HCT116 (cell line): ENCODE measurements around the gene PCSK2. TPM values are rescaled to one million over a fixed set of nuclear protein-coding genes. Genes with fewer than 3 reads are reported as not detected.

Experiments used
- ATAC-seq: fragments of 200-7000 bp; cut with Tn5 transposase; 2 replicates; pipeline ENCODE4 v1.9.1; 2020; ENCODE audit warnings: mild to moderate bottlenecking, moderate library complexity
- BruUV-seq: library from RNA; stranded (reverse); fragments of 400-500 nt; replicated peaks from 2 replicates; lab custom pipeline; 2021; lab: Mats Ljungman, UMichigan
- CTCF ChIA-PET: fragments of 300-600 bp; sonication (Branson Sonifier 250); formaldehyde crosslinking; loops from one replicate; lab custom pipeline; 2021; ENCODE audit warnings: antibody characterized with exemption; lab: Charles Lee
- POLR2A ChIA-PET: fragments of 300-600, 350-600 bp; sonication (Branson Sonifier 250); formaldehyde crosslinking; loops from one replicate; lab custom pipeline; 2021; ENCODE audit warnings: antibody characterized with exemption; lab: Charles Lee
- RAD21 ChIA-PET, 2 experiments: fragments of 300-600 bp; sonication (Branson Sonifier 250); formaldehyde crosslinking; loops; one replicate each; lab custom pipeline; 2023; ENCODE audit warnings: low total read pairs in 2 of 2; ENCODE audit not compliant: uncharacterized antibody in 2 of 2, unreplicated experiment in 2 of 2, low non-redundant PET in 1 of 2; lab: Charles Lee
- DNase-seq: peaks from one replicate; pipeline ENCODE4 v3.0.0-alpha.2; 2010; ENCODE audit warnings: low read depth, low spot score
- H2AFZ ChIP-seq: fragments of 200-600 bp; shearing (Covaris generic), sonication (generic); 2 replicates; pipeline ENCODE4 v1.6.1; 2017; ENCODE audit warnings: low read depth, mixed run types, mixed read lengths, antibody characterized with exemption, low read length; ENCODE audit not compliant: poor library complexity, severe bottlenecking
- H3K27ac ChIP-seq: 2 replicates; pipeline ENCODE4 v1.5.1; 2012; ENCODE audit warnings: low read depth, low read length
- H3K27me3 ChIP-seq: fragments of 200-600 bp; sonication (generic); 2 replicates; pipeline ENCODE4 v1.6.1; 2016; ENCODE audit warnings: mixed run types, low read length, mixed read lengths; ENCODE audit not compliant: insufficient read depth
- H3K36me3 ChIP-seq, 2 experiments: fragments of 200-500 bp in 1 of 2; fragments of 200-600 bp in 1 of 2; sonication (Bioruptor generic) in 1 of 2; sonication (generic) in 1 of 2; 2 replicates each; pipeline versions ENCODE4 v1.5.1 to v1.6.1; 2014 to 2016; ENCODE audit warnings: low read length in 2 of 2, inconsistent platforms in 1 of 2, mixed read lengths in 1 of 2, mixed run types in 1 of 2; ENCODE audit not compliant: insufficient read depth in 2 of 2, control insufficient read depth in 1 of 2
- H3K4me1 ChIP-seq, 2 experiments: fragments of 200-600 bp in 1 of 2; sonication (generic) in 1 of 2; 2 replicates each; pipeline versions ENCODE4 v1.5.1 to v1.6.1; 2012 to 2017; ENCODE audit warnings: low read length in 2 of 2, inconsistent platforms in 1 of 2, mild to moderate bottlenecking in 1 of 2, mixed read lengths in 1 of 2, mixed run types in 1 of 2, moderate library complexity in 1 of 2; ENCODE audit not compliant: insufficient read depth in 2 of 2, control insufficient read depth in 1 of 2
- H3K4me2 ChIP-seq: fragments of 200-600 bp; sonication (generic); 2 replicates; pipeline ENCODE4 v1.6.1; 2017; ENCODE audit warnings: mixed run types, low read length, mixed read lengths
- H3K4me3 ChIP-seq, 2 experiments: fragments of 200-600 bp in 1 of 2; sonication (generic) in 1 of 2; replicated peaks in 1 of 2; 2 replicates each; pipeline ENCODE4 v1.5.1; 2011 to 2016; ENCODE audit warnings: low read length in 2 of 2, control low read depth in 1 of 2, low read depth in 1 of 2, mild to moderate bottlenecking in 1 of 2, mixed read lengths in 1 of 2, mixed run types in 1 of 2
- H3K79me2 ChIP-seq: fragments of 200-600 bp; sonication (generic); 2 replicates; pipeline ENCODE4 v1.6.1; 2017; ENCODE audit warnings: mild to moderate bottlenecking, mixed run types, low read length, moderate library complexity, mixed read lengths; ENCODE audit not compliant: insufficient read depth
- H3K9ac ChIP-seq: fragments of 200-600 bp; sonication (generic); 2 replicates; pipeline ENCODE4 v1.6.1; 2016; ENCODE audit warnings: low read length, mixed read lengths
- H3K9me2 ChIP-seq: fragments of 200-600 bp; sonication (generic), shearing (Covaris generic); 2 replicates; pipeline ENCODE4 v1.6.1; 2017; ENCODE audit warnings: mixed run types, mild to moderate bottlenecking, moderate library complexity; ENCODE audit not compliant: insufficient read depth
- H3K9me3 ChIP-seq, 2 experiments: fragments of 200-500 bp in 1 of 2; fragments of 200-600 bp in 1 of 2; sonication (Bioruptor generic) in 1 of 2; sonication (generic) in 1 of 2; 2 replicates each; pipeline ENCODE4 v1.6.1; 2014 to 2017; ENCODE audit warnings: low read length in 2 of 2, mixed read lengths in 2 of 2, inconsistent platforms in 1 of 2, low read depth in 1 of 2, mild to moderate bottlenecking in 1 of 2, mixed run types in 1 of 2, moderate library complexity in 1 of 2; ENCODE audit not compliant: control insufficient read depth in 1 of 2, insufficient read depth in 1 of 2
- H4K20me1 ChIP-seq: fragments of 200-600 bp; sonication (generic), shearing (Covaris generic); 2 replicates; pipeline ENCODE4 v1.6.1; 2017; ENCODE audit warnings: mixed run types, mild to moderate bottlenecking, moderate library complexity; ENCODE audit not compliant: insufficient read depth
- CBX3 ChIP-seq: IDR thresholded peaks from 2 replicates; pipeline ENCODE4 v1.6.1; 2012; ENCODE audit warnings: low read depth
- CTCF ChIP-seq, 3 experiments: fragments of 200-600 bp in 1 of 3; sonication (generic) in 1 of 3; IDR thresholded peaks in 2 of 3; conservative IDR thresholded peaks in 1 of 3; 2 replicates each; pipeline ENCODE4 v1.5.1; 2012 to 2017; ENCODE audit warnings: low read depth in 2 of 3, low read length in 2 of 3, antibody characterized with exemption in 1 of 3, borderline replicate concordance in 1 of 3, control low read depth in 1 of 3, mild to moderate bottlenecking in 1 of 3, mixed read lengths in 1 of 3, mixed run types in 1 of 3, moderate library complexity in 1 of 3; ENCODE audit not compliant: insufficient read depth in 1 of 3
- EGR1 ChIP-seq: IDR thresholded peaks from 2 replicates; pipeline ENCODE4 v1.6.1; 2012; ENCODE audit warnings: low read depth
- EZH2 ChIP-seq: fragments of 200-600 bp; sonication (generic); IDR thresholded peaks from 2 replicates; pipeline ENCODE4 v1.6.1; 2017; ENCODE audit warnings: antibody characterized with exemption, mixed run types
- FOSL1 ChIP-seq: IDR thresholded peaks from 2 replicates; pipeline ENCODE4 v1.6.1; 2012; ENCODE audit warnings: low read depth
- POLR2A ChIP-seq: IDR thresholded peaks from 2 replicates; pipeline ENCODE4 v1.7.0; 2011; ENCODE audit warnings: borderline replicate concordance; ENCODE audit not compliant: insufficient read depth, insufficient read length; ENCODE audit errors: extremely low read depth
- POLR2AphosphoS5 ChIP-seq: IDR thresholded peaks from 2 replicates; pipeline ENCODE4 v1.6.1; 2011; ENCODE audit warnings: mild to moderate bottlenecking, low read depth, low read length, moderate library complexity
- SIN3A ChIP-seq: IDR thresholded peaks from 2 replicates; pipeline ENCODE4 v1.6.1; 2012; ENCODE audit warnings: low read depth
- SP1 ChIP-seq: IDR thresholded peaks from 2 replicates; pipeline ENCODE4 v1.6.1; 2012; ENCODE audit warnings: low read depth
- SRF ChIP-seq: IDR thresholded peaks from 2 replicates; pipeline ENCODE4 v1.6.1; 2012; ENCODE audit warnings: low read depth
- TCF7L2 ChIP-seq: IDR thresholded peaks from 2 replicates; pipeline ENCODE4 v1.7.0; 2011; ENCODE audit warnings: borderline replicate concordance, inconsistent platforms; ENCODE audit not compliant: insufficient read depth, insufficient read length; ENCODE audit errors: extremely low read depth
- YY1 ChIP-seq: IDR thresholded peaks from 2 replicates; pipeline ENCODE4 v1.6.1; 2011; ENCODE audit warnings: low read length, low read depth, moderate library complexity, mild to moderate bottlenecking; ENCODE audit not compliant: insufficient replicate concordance; ENCODE audit errors: extremely low read depth
- ZFX ChIP-seq: fragments of 450-650 bp; IDR thresholded peaks from 2 replicates; pipeline ENCODE4 v1.6.1; 2017
- intact Hi-C: fragments of 100-400 bp; cut with micrococcal nuclease; formaldehyde crosslinking; loops from 2 replicates; pipeline ENCODE4 v1.10.0; 2022
- total RNA-seq: library from RNA; stranded (reverse); gene quantifications from one replicate; pipeline ENCODE4 v1.2.1, GENCODE V29; 2021; ENCODE audit not compliant: unreplicated experiment
- TF ChIP-seq, protein P1 (sequence below): IDR thresholded peaks from 2 replicates; pipeline ENCODE4 v1.6.1; 2012
- TF ChIP-seq, protein P2 (sequence below): IDR thresholded peaks from 2 replicates; pipeline ENCODE4 v1.6.1; 2012

Gene PCSK2
- total RNA-seq, 1 experiment from 2014 or later: not detected

DNA sequence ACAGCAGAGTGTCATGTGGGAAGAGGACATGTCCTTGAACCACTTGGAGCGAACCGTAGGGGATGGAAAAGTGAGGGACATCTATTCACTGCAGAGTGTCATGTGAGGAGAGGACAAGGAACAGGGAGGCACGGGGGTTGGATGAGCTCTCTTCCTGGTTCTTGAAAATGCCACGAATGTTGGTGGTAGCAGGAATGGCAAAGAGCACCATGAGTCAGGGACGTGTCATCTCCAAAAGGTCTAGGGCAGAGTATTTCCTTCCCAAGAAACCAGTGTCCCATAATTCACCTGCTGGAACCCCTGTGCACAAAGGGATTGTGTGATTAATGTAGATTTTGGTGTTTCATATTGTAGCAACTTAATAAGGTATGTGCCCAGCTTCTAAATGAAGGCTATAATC lies 167.6 kb downstream of the PCSK2 start:
- peak; percentile 2 for DNase-seq
- H3K4me2 ChIP-seq: peak overlapping the region; percentile 6; the same call in 1 of the 2 replicates
- H2AFZ ChIP-seq: no peak overlapping the region
- no peaks in the 10 kb centered on the region for H4K20me1 ChIP-seq
- ATAC-seq: no peak
- H3K27ac ChIP-seq: no peak overlapping the region
- BruUV-seq: no TSS peak
- H3K79me2 ChIP-seq: no peaks in the 10 kb centered on the region
- intact Hi-C loops: no loop called here
- no peak overlapping the region for H3K4me3 ChIP-seq
- ChIA-PET CTCF (interaction anchor here (1.1 kb wide), 1 partner anchor 37 kb away, joined by 3 read pairs; no protein-coding TSS in a partner anchor), RAD21 (no interaction called here), POLR2A (no interaction called here)
- H3K9me3 ChIP-seq: no peaks in the 10 kb centered on the region
- no peaks in the 10 kb centered on the region for H3K9me2 ChIP-seq
- H3K27me3 ChIP-seq: peaks cover 55% of the 10 kb centered on the region
- H3K4me1 ChIP-seq: peaks cover 0 to 6% of the 10 kb centered on the region in 2 experiments; a peak in 1 of 4 replicates
- TF ChIP-seq FOSL1: peak; percentile 39; the same call in 1 of the 2 replicates
- TF ChIP-seq ZFX: no peak
- TF ChIP-seq, all 23 proteins: peak for 1
- H3K9ac ChIP-seq: no peak overlapping the region
- no peaks in the 10 kb centered on the region for H3K36me3 ChIP-seq

DNA sequence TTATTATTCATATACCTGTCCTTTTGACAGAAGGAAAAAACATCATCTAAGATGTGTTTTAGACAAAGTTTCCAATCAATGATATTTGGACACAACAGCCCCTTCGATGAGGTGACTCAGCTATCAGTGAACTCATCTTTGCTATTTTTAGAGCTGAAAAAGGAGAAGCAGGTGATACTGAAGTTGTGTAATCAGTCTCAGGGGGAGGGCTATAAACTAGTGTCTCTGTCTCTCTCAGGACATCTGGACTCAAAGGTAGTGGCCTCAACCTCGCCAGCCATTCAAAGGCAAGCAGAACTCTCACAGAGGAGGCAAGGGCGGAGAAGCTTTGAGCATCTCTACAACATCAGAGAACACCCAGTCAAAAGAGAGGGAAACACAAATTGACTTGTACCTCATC lies 168.9 kb downstream of the PCSK2 start:
- Histone ChIP-seq H3K27me3 (peaks cover 52% of the 10 kb centered on the region), H3K36me3 (no peaks in the 10 kb centered on the region), H3K9me2 (no peaks in the 10 kb centered on the region), H4K20me1 (no peaks in the 10 kb centered on the region), H3K4me1 (peaks cover 0 to 6% of the 10 kb centered on the region in 2 experiments; a peak in 1 of 4 replicates), H2AFZ (no peak overlapping the region), H3K79me2 (no peaks in the 10 kb centered on the region), H3K4me2 (no peak overlapping the region), H3K9me3 (no peaks in the 10 kb centered on the region), H3K4me3 (no peak overlapping the region), H3K27ac (no peak overlapping the region), H3K9ac (no peak overlapping the region)
- ChIA-PET POLR2A (no interaction called here), CTCF (no interaction called here), RAD21 (no interaction called here)
- no peak for ATAC-seq
- no TSS peak for BruUV-seq
- intact Hi-C loops: no loop called here
- no peak for DNase-seq
- no peak for TF ChIP-seq TCF7L2
- TF ChIP-seq EZH2: no peak
- TF ChIP-seq POLR2AphosphoS5: no peak
- no peak for TF ChIP-seq SP1
- no peak for TF ChIP-seq SRF
- TF ChIP-seq FOSL1: no peak
- TF ChIP-seq YY1: no peak
- TF ChIP-seq, protein P1, sequence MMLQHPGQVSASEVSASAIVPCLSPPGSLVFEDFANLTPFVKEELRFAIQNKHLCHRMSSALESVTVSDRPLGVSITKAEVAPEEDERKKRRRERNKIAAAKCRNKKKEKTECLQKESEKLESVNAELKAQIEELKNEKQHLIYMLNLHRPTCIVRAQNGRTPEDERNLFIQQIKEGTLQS: no peak
- TF ChIP-seq SIN3A: no peak
- no peak for TF ChIP-seq EGR1
- no peak for TF ChIP-seq POLR2A
- no peak for TF ChIP-seq CBX3
- TF ChIP-seq, protein P2, sequence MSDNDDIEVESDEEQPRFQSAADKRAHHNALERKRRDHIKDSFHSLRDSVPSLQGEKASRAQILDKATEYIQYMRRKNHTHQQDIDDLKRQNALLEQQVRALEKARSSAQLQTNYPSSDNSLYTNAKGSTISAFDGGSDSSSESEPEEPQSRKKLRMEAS: no peak
- no peak for TF ChIP-seq CTCF (IDR thresholded peaks at IDR 0.05 in 2 of 3, conservative IDR thresholded peaks at IDR 0.05 in 1 of 3; ENCODE audit: borderline replicate concordance in 1 of 3, insufficient read depth in 1 of 3, low read depth in 2 of 3, low read length in 2 of 3)
